Trophoblast cell (in vitro differentiated cells and primary cell): ENCODE measurements around the gene NCAM2.

Experiments used
- DNase-seq, 2 donors: peaks; one replicate each; pipeline ENCODE4 v3.0.0-alpha.2; 2016
- H2AFZ ChIP-seq: 2 replicates; pipeline ENCODE4 v1.6.1; 2013; ENCODE audit warnings: low read length, moderate library complexity, mild to moderate bottlenecking; ENCODE audit not compliant: insufficient read depth, poor library complexity
- H2AK5ac ChIP-seq: 2 replicates; pipeline ENCODE4 v1.6.1; 2013; ENCODE audit warnings: mild to moderate bottlenecking, low read length
- H2BK120ac ChIP-seq: 2 replicates; pipeline ENCODE4 v1.6.1; 2013; ENCODE audit warnings: low read length, mild to moderate bottlenecking, moderate library complexity; ENCODE audit not compliant: insufficient read depth, poor library complexity
- H2BK12ac ChIP-seq: 2 replicates; pipeline ENCODE4 v1.6.1; 2013; ENCODE audit warnings: mild to moderate bottlenecking, low read length, moderate library complexity
- H2BK5ac ChIP-seq: 2 replicates; pipeline ENCODE4 v1.6.1; 2013; ENCODE audit warnings: low read length, low read depth, moderate library complexity, mild to moderate bottlenecking; ENCODE audit not compliant: poor library complexity
- H3K14ac ChIP-seq: 2 replicates; pipeline ENCODE4 v1.6.1; 2013; ENCODE audit warnings: mild to moderate bottlenecking, low read length
- H3K18ac ChIP-seq: 2 replicates; pipeline ENCODE4 v1.6.1; 2013; ENCODE audit warnings: mild to moderate bottlenecking, low read length
- H3K23ac ChIP-seq: 2 replicates; pipeline ENCODE4 v1.6.1; 2013; ENCODE audit warnings: low read length
- H3K27ac ChIP-seq: 2 replicates; pipeline ENCODE4 v1.5.1; 2013; ENCODE audit warnings: low read depth, mild to moderate bottlenecking, inconsistent platforms, low read length, moderate library complexity
- H3K27me3 ChIP-seq: 2 replicates; pipeline ENCODE4 v1.6.1; 2013; ENCODE audit warnings: inconsistent platforms, mild to moderate bottlenecking, low read length, moderate library complexity; ENCODE audit not compliant: insufficient read depth
- H3K36me3 ChIP-seq, 2 experiments: 1 replicate in 1 of 2; 2 replicates in 1 of 2; pipeline ENCODE4 v1.6.1; 2013; ENCODE audit warnings: low read length in 2 of 2, mild to moderate bottlenecking in 2 of 2, moderate library complexity in 1 of 2; ENCODE audit not compliant: insufficient read depth in 2 of 2, control insufficient read depth in 1 of 2
- H3K4ac ChIP-seq: 2 replicates; pipeline ENCODE4 v1.6.1; 2013; ENCODE audit warnings: low read depth, mild to moderate bottlenecking, low read length, moderate library complexity
- H3K4me1 ChIP-seq, 2 experiments: 1 replicate in 1 of 2; 2 replicates in 1 of 2; pipeline ENCODE4 v1.6.1; 2013; ENCODE audit warnings: low read length in 2 of 2, mild to moderate bottlenecking in 2 of 2, moderate library complexity in 1 of 2; ENCODE audit not compliant: insufficient read depth in 2 of 2, control insufficient read depth in 1 of 2
- H3K4me2 ChIP-seq: 2 replicates; pipeline ENCODE4 v1.6.1; 2013; ENCODE audit warnings: inconsistent platforms, mild to moderate bottlenecking, low read length, moderate library complexity
- H3K4me3 ChIP-seq: 2 replicates; pipeline ENCODE4 v1.5.1; 2013; ENCODE audit warnings: mild to moderate bottlenecking, low read depth, low read length, inconsistent platforms
- H3K79me1 ChIP-seq: one replicate; pipeline ENCODE4 v1.6.1; 2013; ENCODE audit warnings: low read length
- H3K79me2 ChIP-seq: 2 replicates; pipeline ENCODE4 v1.6.1; 2013; ENCODE audit warnings: low read length, mild to moderate bottlenecking; ENCODE audit not compliant: control insufficient read depth, insufficient read depth, poor library complexity
- H3K9ac ChIP-seq: 2 replicates; pipeline ENCODE4 v1.6.1; 2013; ENCODE audit warnings: mild to moderate bottlenecking, low read length
- H3K9me3 ChIP-seq: 2 replicates; pipeline ENCODE4 v1.6.1; 2013; ENCODE audit warnings: low read depth, mild to moderate bottlenecking, control low read depth, inconsistent platforms, low read length; ENCODE audit not compliant: insufficient read depth
- H4K12ac ChIP-seq: 2 replicates; pipeline ENCODE4 v1.6.1; 2013; ENCODE audit warnings: low read depth, mild to moderate bottlenecking, low read length, moderate library complexity
- H4K8ac ChIP-seq: 2 replicates; pipeline ENCODE4 v1.6.1; 2013; ENCODE audit warnings: low read depth, mild to moderate bottlenecking, low read length, moderate library complexity
- H4K91ac ChIP-seq: one replicate; pipeline ENCODE4 v1.6.1; 2013; ENCODE audit warnings: low read depth, mild to moderate bottlenecking, low read length, moderate library complexity
- WGBS: extraction: QIAGEN DNeasy Blood & Tissue Kit; methylation state at CpG from one replicate; pipeline ENCODE4 v1.1.7; 2013; ENCODE audit warnings: missing lambda C conversion rate; ENCODE audit not compliant: insufficient read length, insufficient coverage; ENCODE audit errors: extremely low coverage; 5-methylcytosine and 5-hydroxymethylcytosine counted together

Gene NCAM2

GRCh38 chr21:21102896-21103295, 104.7 kb downstream of the NCAM2 start:
- H2BK12ac ChIP-seq, result no peak overlapping the region
- H2BK120ac ChIP-seq, result no peak overlapping the region
- no peaks in the 10 kb centered on the region for H3K9me3 ChIP-seq
- H3K14ac ChIP-seq, result no peak overlapping the region
- no peak for DNase-seq
- no peak overlapping the region for H4K12ac ChIP-seq
- H3K79me1 ChIP-seq, result no peaks in the 10 kb centered on the region
- no peak overlapping the region for H3K4ac ChIP-seq
- no peak overlapping the region for H3K4me3 ChIP-seq
- no peak overlapping the region for H4K91ac ChIP-seq
- no peak overlapping the region for H2AFZ ChIP-seq
- no peak overlapping the region for H3K9ac ChIP-seq
- H3K27me3 ChIP-seq, result no peaks in the 10 kb centered on the region
- H3K4me2 ChIP-seq, result no peak overlapping the region
- no CpG with 5 or more reads among the region's 2 CpGs for WGBS
- no peak overlapping the region for H4K8ac ChIP-seq
- no peak overlapping the region for H2AK5ac ChIP-seq
- H3K18ac ChIP-seq, result no peak overlapping the region
- no peaks in the 10 kb centered on the region for H3K79me2 ChIP-seq
- H3K27ac ChIP-seq, result no peak overlapping the region
- no peaks in the 10 kb centered on the region for H3K4me1 ChIP-seq
- H2BK5ac ChIP-seq, result no peak overlapping the region
- H3K36me3 ChIP-seq, result no peaks in the 10 kb centered on the region
- H3K23ac ChIP-seq, result no peak overlapping the region

- Histone ChIP-seq H3K4ac (no peak overlapping the region), H2AK5ac (no peak overlapping the region), H3K23ac (no peak overlapping the region), H4K12ac (no peak overlapping the region), H4K91ac (no peak overlapping the region), H2BK12ac (no peak overlapping the region), H3K36me3 (no peaks in the 10 kb centered on the region), H2BK5ac (no peak overlapping the region), H3K27me3 (no peaks in the 10 kb centered on the region), H3K9me3 (no peaks in the 10 kb centered on the region), H3K14ac (no peak overlapping the region), H3K79me2 (no peaks in the 10 kb centered on the region), H3K79me1 (no peaks in the 10 kb centered on the region), H3K27ac (no peak overlapping the region), H3K4me2 (no peak overlapping the region), H3K18ac (no peak overlapping the region), H3K4me1 (no peaks in the 10 kb centered on the region), H2BK120ac (no peak overlapping the region), H3K9ac (no peak overlapping the region), H2AFZ (no peak overlapping the region), H4K8ac (no peak overlapping the region), H3K4me3 (no peak overlapping the region)
- DNase-seq, result no peak
- WGBS, result no CpG with 5 or more reads among the region's 3 CpGs
These were observed 105.5 kb downstream of the NCAM2 start for GRCh38 chr21:21103692-21104091.

- no peak overlapping the region for H2AFZ ChIP-seq
- H4K8ac ChIP-seq, result no peak overlapping the region
- no peak overlapping the region for H2BK12ac ChIP-seq
- no peaks in the 10 kb centered on the region for H3K36me3 ChIP-seq
- H3K27me3 ChIP-seq, result no peaks in the 10 kb centered on the region
- H3K4me2 ChIP-seq, result no peak overlapping the region
- H3K18ac ChIP-seq, result no peak overlapping the region
- no peak overlapping the region for H2AK5ac ChIP-seq
- no peaks in the 10 kb centered on the region for H3K9me3 ChIP-seq
- no peaks in the 10 kb centered on the region for H3K79me1 ChIP-seq
- no peak overlapping the region for H2BK5ac ChIP-seq
- H3K79me2 ChIP-seq, result no peaks in the 10 kb centered on the region
- no peak overlapping the region for H3K27ac ChIP-seq
- H3K4me1 ChIP-seq, result no peaks in the 10 kb centered on the region
- H4K12ac ChIP-seq, result no peak overlapping the region
- H3K4me3 ChIP-seq, result no peak overlapping the region
- no peak for DNase-seq
- no peak overlapping the region for H4K91ac ChIP-seq
- no peak overlapping the region for H3K23ac ChIP-seq
- H2BK120ac ChIP-seq, result no peak overlapping the region
- no peak overlapping the region for H3K4ac ChIP-seq
- no CpG with 5 or more reads among the region's 4 CpGs for WGBS
- H3K9ac ChIP-seq, result no peak overlapping the region
- no peak overlapping the region for H3K14ac ChIP-seq
These were observed 111.5 kb downstream of the NCAM2 start for GRCh38 chr21:21109736-21110135.

DNA sequence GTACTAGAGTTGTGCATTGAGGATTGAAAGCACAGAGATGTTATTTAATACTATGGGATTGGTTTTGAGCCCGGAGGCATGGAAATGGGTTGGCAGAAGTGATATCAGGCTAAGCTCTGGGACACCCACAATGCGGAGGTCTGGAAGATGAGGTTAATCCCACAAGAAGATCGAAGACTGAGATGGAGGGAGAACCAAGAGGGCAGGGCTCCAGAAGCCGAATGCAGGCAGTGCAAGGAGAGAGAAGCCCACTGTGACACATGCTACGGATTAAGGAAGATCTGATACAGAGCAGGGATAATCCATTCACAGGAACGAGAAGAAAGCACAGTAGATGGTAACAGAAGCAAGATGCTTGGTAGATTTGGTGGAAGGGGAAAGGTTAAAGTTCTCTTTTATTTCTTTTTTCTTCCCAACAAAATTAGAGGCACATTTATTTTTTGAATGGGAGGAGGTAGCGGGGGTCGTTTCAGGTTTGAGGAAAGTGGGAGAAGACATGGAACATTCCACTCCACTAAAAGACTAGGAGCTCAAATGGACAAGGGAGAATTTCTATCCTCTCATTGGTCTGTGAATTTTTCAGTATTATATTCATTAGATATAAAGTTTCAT, 113.2 kb downstream of the NCAM2 start:
- Histone ChIP-seq H4K8ac (no peak overlapping the region), H4K91ac (no peak overlapping the region), H2BK120ac (no peak overlapping the region), H3K4me3 (no peak overlapping the region), H3K14ac (no peak overlapping the region), H2AFZ (no peak overlapping the region), H3K18ac (no peak overlapping the region), H3K27me3 (no peaks in the 10 kb centered on the region), H4K12ac (no peak overlapping the region), H2AK5ac (no peak overlapping the region), H3K4me1 (no peaks in the 10 kb centered on the region), H3K23ac (no peak overlapping the region), H3K9ac (no peak overlapping the region), H3K9me3 (no peaks in the 10 kb centered on the region), H2BK12ac (no peak overlapping the region), H3K36me3 (no peaks in the 10 kb centered on the region), H2BK5ac (no peak overlapping the region), H3K27ac (no peak overlapping the region), H3K79me2 (no peaks in the 10 kb centered on the region), H3K79me1 (no peaks in the 10 kb centered on the region), H3K4ac (no peak overlapping the region), H3K4me2 (no peak overlapping the region)
- WGBS, result no CpG with 5 or more reads among the region's 8 CpGs
- no peak for DNase-seq
